Osteoblast (primary cell): Measurements from ENCODE around the gene PLA2G6. TPM values are rescaled to one million over a fixed set of nuclear protein-coding genes. Genes with fewer than 3 reads are reported as not detected.

Experiments
- DNase-seq: peaks from one replicate; pipeline ENCODE4 v3.0.0; 2011; ENCODE audit warnings: low spot score, mixed read lengths; ENCODE audit not compliant: insufficient read length; ENCODE audit errors: missing footprints
- H2AFZ ChIP-seq: 2 replicates; pipeline ENCODE4 v1.6.0; 2011; ENCODE audit warnings: mild to moderate bottlenecking, low read length
- H3K27ac ChIP-seq: 2 replicates; pipeline ENCODE4 v1.5.1; 2011; ENCODE audit warnings: mild to moderate bottlenecking, low read depth, low read length, moderate library complexity
- H3K27me3 ChIP-seq: 2 replicates; pipeline ENCODE4 v1.6.0; 2012; ENCODE audit warnings: mild to moderate bottlenecking, control low read depth, inconsistent platforms, low read length, moderate library complexity; ENCODE audit not compliant: insufficient read depth
- H3K36me3 ChIP-seq: 2 replicates; pipeline ENCODE4 v1.5.1; 2011; ENCODE audit warnings: mild to moderate bottlenecking, low read length, control low read depth, moderate library complexity; ENCODE audit not compliant: insufficient read depth
- H3K4me1 ChIP-seq: 2 replicates; pipeline ENCODE4 v1.5.1; 2011; ENCODE audit warnings: mild to moderate bottlenecking, low read length, control low read depth, moderate library complexity; ENCODE audit not compliant: insufficient read depth
- H3K4me2 ChIP-seq: 2 replicates; pipeline ENCODE4 v1.6.0; 2011; ENCODE audit warnings: mild to moderate bottlenecking, low read length; ENCODE audit not compliant: insufficient read depth
- H3K4me3 ChIP-seq: fragments of 200-600 bp; sonication (generic); 3 replicates; pipeline ENCODE4 v1.5.1; 2012; ENCODE audit warnings: mild to moderate bottlenecking, low read length, inconsistent platforms; ENCODE audit not compliant: insufficient read depth
- H3K79me2 ChIP-seq: 2 replicates; pipeline ENCODE4 v1.6.0; 2012; ENCODE audit warnings: mild to moderate bottlenecking, low read length, control low read depth, inconsistent platforms; ENCODE audit not compliant: insufficient read depth
- H3K9me3 ChIP-seq: 2 replicates; pipeline ENCODE4 v1.5.1; 2011; ENCODE audit warnings: low read depth, low read length, control low read depth
- H4K20me1 ChIP-seq: 2 replicates; pipeline ENCODE4 v1.6.0; 2012; ENCODE audit warnings: mild to moderate bottlenecking, low read length, control low read depth; ENCODE audit not compliant: insufficient read depth
- CTCF ChIP-seq: IDR thresholded peaks from 2 replicates; pipeline ENCODE4 v1.5.1; 2011; ENCODE audit warnings: mild to moderate bottlenecking, low read depth, low read length, moderate library complexity; ENCODE audit errors: extremely low read depth
- total RNA-seq: library from RNA; depleted of rRNA; stranded (reverse); fragments of >200 nt; gene quantifications from 2 replicates; pipeline ENCODE4 v1.2.3, GENCODE V29; 2012

Gene PLA2G6
- total RNA-seq, 1 donor, result 12.3 TPM

- Histone ChIP-seq H3K27me3 (no peaks in the 10 kb centered on the region), H3K27ac (no peak overlapping the region), H4K20me1 (peaks cover 57% of the 10 kb centered on the region), H2AFZ (no peak overlapping the region), H3K36me3 (peaks cover 15% of the 10 kb centered on the region), H3K4me3 (no peak overlapping the region), H3K4me1 (peaks cover 33% of the 10 kb centered on the region), H3K4me2 (no peak overlapping the region), H3K79me2 (peaks cover 88% of the 10 kb centered on the region), H3K9me3 (no peaks in the 10 kb centered on the region)
- no peak for DNase-seq
- no peak for TF ChIP-seq CTCF
Observed at GRCh38 chr22:38207898-38208432, 26.3 kb upstream of the PLA2G6 start.

GRCh38 chr22:38205261-38206128, 23.9 kb upstream of the PLA2G6 start:
- Histone ChIP-seq H3K4me1 (peaks cover 41% of the 10 kb centered on the region), H4K20me1 (peaks cover 51% of the 10 kb centered on the region), H3K27ac (peak overlapping the region; percentile 98), H3K4me2 (peak overlapping the region; percentile 93), H3K36me3 (peaks cover 11% of the 10 kb centered on the region), H3K4me3 (no peak overlapping the region), H3K79me2 (peaks cover 74% of the 10 kb centered on the region), H2AFZ (no peak overlapping the region), H3K9me3 (no peaks in the 10 kb centered on the region), H3K27me3 (no peaks in the 10 kb centered on the region)
- peak; percentile 94 for DNase-seq
- TF ChIP-seq CTCF, result no peak

GRCh38 chr22:38204784-38205183, 23.2 kb upstream of the PLA2G6 start:
- H3K4me3 ChIP-seq, result no peak overlapping the region
- H3K79me2 ChIP-seq, result peaks cover 67% of the 10 kb centered on the region
- H3K27ac ChIP-seq, result peak overlapping the region; percentile 98
- peaks cover 44% of the 10 kb centered on the region for H4K20me1 ChIP-seq
- H3K4me2 ChIP-seq, result peak overlapping the region; percentile 93
- no peak overlapping the region for H2AFZ ChIP-seq
- peak; percentile 68 for DNase-seq
- H3K9me3 ChIP-seq, result no peaks in the 10 kb centered on the region
- peaks cover 41% of the 10 kb centered on the region for H3K4me1 ChIP-seq
- H3K27me3 ChIP-seq, result no peaks in the 10 kb centered on the region
- no peak for TF ChIP-seq CTCF
- peaks cover 6% of the 10 kb centered on the region for H3K36me3 ChIP-seq

GRCh38 chr22:38203855-38204514, 22.4 kb upstream of the PLA2G6 start:
- peaks cover 60% of the 10 kb centered on the region for H3K79me2 ChIP-seq
- no peaks in the 10 kb centered on the region for H3K27me3 ChIP-seq
- TF ChIP-seq CTCF, result no peak
- H3K4me3 ChIP-seq, result peak overlapping the region; percentile 96
- no peaks in the 10 kb centered on the region for H3K9me3 ChIP-seq
- peaks cover 6% of the 10 kb centered on the region for H3K36me3 ChIP-seq
- H3K27ac ChIP-seq, result peak overlapping the region; percentile 98
- H2AFZ ChIP-seq, result no peak overlapping the region
- peaks cover 41% of the 10 kb centered on the region for H3K4me1 ChIP-seq
- peak overlapping the region; percentile 93 for H3K4me2 ChIP-seq
- DNase-seq, result peak; percentile 93
- H4K20me1 ChIP-seq, result peaks cover 43% of the 10 kb centered on the region
